CD4-positive, alpha-beta T cell treated with Interleukin-6 at 100 ng/mL for 8 hours (primary cell): Measurements from ENCODE around the gene ARMH4.

Source experiments
- DNase-seq: peaks from one replicate; pipeline ENCODE4 v3.0.0-alpha.2; 2020; ENCODE audit warnings: mixed read lengths, low spot score

Gene ARMH4

GRCh38 chr14:57962325-57963035 lies 189.5 kb downstream of the ARMH4 start:
- DNase-seq = no peak

GRCh38 chr14:57961786-57962060 lies 190.3 kb downstream of the ARMH4 start:
- DNase-seq = no peak

GRCh38 chr14:57960946-57961785 lies 190.8 kb downstream of the ARMH4 start:
- DNase-seq = no peak

DNA sequence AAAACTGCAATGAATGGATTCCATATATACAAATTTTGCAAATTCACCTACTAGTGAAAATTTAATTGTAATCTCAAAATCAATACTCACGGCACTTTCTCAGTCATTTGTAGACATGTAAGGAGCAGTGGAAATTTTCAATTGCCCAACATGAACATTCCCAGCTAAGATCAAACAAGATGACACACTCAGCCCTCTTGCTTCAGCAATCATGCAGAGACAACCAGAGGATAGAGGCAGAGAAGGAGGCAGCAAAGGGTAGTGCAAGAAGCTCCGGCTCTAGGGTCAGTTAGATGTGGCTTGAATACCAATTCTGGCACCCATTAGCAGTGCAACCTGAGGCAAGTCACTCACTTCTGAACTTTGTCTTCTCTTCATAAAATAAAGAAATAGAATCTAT lies 194.6 kb downstream of the ARMH4 start:
- no peak for DNase-seq
